ENCODE data around the gene SEC11A.
"Not testable (repeated sequence)": the region's sequence is repeated elsewhere in the genome, so short reads cannot be mapped to it uniquely, and the experiment has no call there.

The SEC11A gene

DNA sequence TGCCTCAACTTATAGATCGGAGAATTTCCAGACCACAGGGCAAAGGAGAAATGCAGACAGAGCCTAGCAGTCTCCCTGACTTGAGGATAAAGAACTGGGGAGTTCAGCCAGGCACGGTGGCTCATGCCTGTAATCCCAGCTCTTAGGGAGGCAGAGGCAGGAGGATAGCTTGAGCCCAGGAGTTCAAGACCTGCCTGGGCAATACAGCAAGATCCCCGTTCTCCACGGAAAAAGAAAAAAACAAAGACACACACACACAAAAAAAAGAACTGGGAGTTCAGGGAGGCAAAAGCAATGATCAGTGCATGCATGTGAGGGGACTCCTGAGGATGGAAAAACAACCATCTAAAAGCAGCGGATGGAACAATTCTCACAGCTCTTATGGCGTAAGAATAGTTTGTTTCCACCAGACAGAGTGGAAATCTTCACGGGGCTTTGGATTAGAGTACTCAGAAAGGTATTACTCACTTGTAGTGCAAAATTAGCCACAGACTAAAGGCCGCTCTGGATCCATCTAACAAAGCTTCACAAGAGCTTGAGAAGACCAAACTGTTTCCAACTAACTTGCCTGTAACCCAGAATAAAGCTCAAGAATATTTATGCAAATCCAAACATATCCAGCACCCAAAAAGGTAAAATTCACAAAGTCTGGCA, 16.3 kb downstream of the SEC11A start:
- Histone ChIP-seq H3K27me3 (ENCODE audit: control insufficient read depth, insufficient read depth, low read length) (no peaks in the 10 kb centered on the region), H3K9ac (ENCODE audit: low read depth, low read length) (no peak overlapping the region), H3K4me1 (ENCODE audit: control insufficient read depth, insufficient read depth, low read length) (no peaks in the 10 kb centered on the region), H3K36me3 (ENCODE audit: control insufficient read depth, insufficient read depth, low read length) (no peaks in the 10 kb centered on the region), H3K9me3 (ENCODE audit: control insufficient read depth, insufficient read depth, low read length) (no peaks in the 10 kb centered on the region), H3K4me3 (ENCODE audit: low read depth, low read length) (no peak overlapping the region)

DNA sequence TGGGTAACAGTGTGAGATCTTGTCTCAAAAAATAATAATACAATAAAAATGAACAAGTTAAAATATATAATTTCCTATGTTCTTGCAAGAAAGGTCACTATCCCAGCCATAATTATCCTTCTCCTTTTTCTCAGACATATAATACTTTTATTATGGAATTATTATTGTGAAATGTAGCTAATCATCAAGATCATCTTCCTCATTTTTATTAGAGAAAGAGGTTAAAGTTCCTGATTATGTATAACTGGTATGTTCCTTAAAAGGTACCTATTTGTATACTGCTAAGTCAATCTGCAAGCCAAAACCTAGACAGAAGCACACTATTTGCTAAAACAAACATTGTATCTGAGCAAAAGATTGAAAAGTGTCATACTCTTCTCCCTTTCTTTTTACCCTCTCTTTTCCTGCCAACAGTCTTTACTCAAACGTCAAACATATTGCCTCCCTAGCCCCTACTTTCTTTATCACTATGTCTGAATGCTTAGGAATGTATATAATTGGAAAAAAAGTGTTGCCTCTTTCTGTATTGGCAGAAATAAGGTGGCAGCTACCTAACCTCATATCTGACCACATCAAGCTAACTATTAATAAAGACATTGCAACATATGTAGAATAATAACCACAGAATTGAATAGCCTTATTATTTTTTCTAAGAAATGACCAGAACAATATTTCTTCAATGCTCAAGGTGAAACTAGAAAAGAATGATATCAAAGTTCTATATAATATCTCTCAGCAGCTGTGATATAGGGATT, 18.5 kb downstream of the SEC11A start:
- no peaks in the 10 kb centered on the region for H3K27me3 ChIP-seq (ENCODE audit: control insufficient read depth, insufficient read depth, low read length)
- no peaks in the 10 kb centered on the region for H3K4me1 ChIP-seq (ENCODE audit: control insufficient read depth, insufficient read depth, low read length)
- H3K9me3 ChIP-seq (ENCODE audit: control insufficient read depth, insufficient read depth, low read length): no peaks in the 10 kb centered on the region
- no peak overlapping the region for H3K9ac ChIP-seq (ENCODE audit: low read depth, low read length)
- H3K36me3 ChIP-seq (ENCODE audit: control insufficient read depth, insufficient read depth, low read length): no peaks in the 10 kb centered on the region
- H3K4me3 ChIP-seq (ENCODE audit: low read depth, low read length): no peak overlapping the region

DNA sequence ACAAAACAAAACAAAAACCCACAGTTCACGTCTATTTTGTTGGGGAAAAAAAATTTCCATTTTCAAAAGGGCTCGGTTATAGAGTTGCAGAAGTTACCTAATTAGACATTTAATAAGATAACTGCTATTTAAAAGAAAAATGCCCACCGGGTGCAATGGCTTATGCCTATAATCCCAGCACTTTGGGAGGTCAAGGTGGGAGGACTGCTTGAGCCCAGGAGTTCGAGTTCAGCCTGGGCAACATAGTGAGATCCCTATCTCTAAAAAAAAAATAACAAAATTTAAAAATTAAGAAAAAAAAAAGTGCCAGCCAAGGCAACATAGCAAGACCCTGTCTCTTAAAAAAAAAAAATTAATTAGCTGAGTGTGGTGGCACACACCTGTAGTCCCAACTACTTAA, 19.2 kb downstream of the SEC11A start:
- no peak overlapping the region for H3K9ac ChIP-seq (ENCODE audit: low read depth, low read length)
- no peaks in the 10 kb centered on the region for H3K4me1 ChIP-seq (ENCODE audit: control insufficient read depth, insufficient read depth, low read length)
- no peaks in the 10 kb centered on the region for H3K9me3 ChIP-seq (ENCODE audit: control insufficient read depth, insufficient read depth, low read length)
- no peaks in the 10 kb centered on the region for H3K27me3 ChIP-seq (ENCODE audit: control insufficient read depth, insufficient read depth, low read length)
- H3K36me3 ChIP-seq (ENCODE audit: control insufficient read depth, insufficient read depth, low read length): no peaks in the 10 kb centered on the region
- no peak overlapping the region for H3K4me3 ChIP-seq (ENCODE audit: low read depth, low read length)

DNA sequence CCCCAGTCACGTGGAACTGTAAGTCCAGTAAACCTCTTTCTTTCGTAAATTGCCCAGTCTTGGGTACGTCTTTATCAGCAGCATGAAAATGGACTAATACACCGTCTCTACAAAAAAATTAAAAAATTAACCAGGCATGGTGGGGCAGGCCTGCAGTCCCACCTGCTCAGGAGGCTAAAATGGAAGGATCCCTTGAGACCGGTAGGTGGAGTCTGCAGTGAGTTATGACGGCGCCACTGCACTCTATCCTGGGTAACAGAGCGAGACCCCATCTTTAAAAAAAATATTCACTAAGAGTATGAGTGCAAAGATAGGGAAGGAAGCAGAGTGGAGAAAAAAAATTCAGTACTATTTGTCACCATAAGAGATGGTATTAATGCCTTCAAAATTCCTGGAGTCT, 25.6 kb downstream of the SEC11A start:
- no peaks in the 10 kb centered on the region for H3K27me3 ChIP-seq (ENCODE audit: control insufficient read depth, insufficient read depth, low read length)
- no peak overlapping the region for H3K4me3 ChIP-seq (ENCODE audit: low read depth, low read length)
- no peak overlapping the region for H3K9ac ChIP-seq (ENCODE audit: low read depth, low read length)
- H3K9me3 ChIP-seq (ENCODE audit: control insufficient read depth, insufficient read depth, low read length): no peaks in the 10 kb centered on the region
- no peaks in the 10 kb centered on the region for H3K4me1 ChIP-seq (ENCODE audit: control insufficient read depth, insufficient read depth, low read length)
- peaks cover 7% of the 10 kb centered on the region for H3K36me3 ChIP-seq (ENCODE audit: control insufficient read depth, insufficient read depth, low read length)

DNA sequence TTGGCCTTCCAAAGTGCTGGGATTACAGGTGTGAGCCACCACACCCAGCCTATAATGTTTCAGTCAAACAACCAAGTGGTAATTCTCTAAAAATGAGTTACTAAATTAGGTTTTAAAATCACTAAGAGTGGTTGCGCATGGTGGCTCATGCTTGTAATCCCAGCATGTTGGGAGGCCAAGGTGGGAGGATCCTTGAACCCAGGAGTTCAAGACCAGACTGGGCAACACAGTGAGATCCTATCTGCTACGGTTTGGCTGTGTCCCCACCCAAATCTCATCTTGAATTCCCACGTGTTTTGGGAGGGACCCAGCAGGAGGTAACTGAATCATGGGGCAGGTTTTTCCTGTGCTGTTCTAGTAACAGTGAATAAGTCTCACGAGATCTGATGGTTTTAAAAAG, 26.1 kb downstream of the SEC11A start:
- Histone ChIP-seq H3K4me3 (ENCODE audit: low read depth, low read length) (no peak overlapping the region), H3K27me3 (ENCODE audit: control insufficient read depth, insufficient read depth, low read length) (no peaks in the 10 kb centered on the region), H3K9ac (ENCODE audit: low read depth, low read length) (no peak overlapping the region), H3K36me3 (ENCODE audit: control insufficient read depth, insufficient read depth, low read length) (peaks cover 7% of the 10 kb centered on the region), H3K4me1 (ENCODE audit: control insufficient read depth, insufficient read depth, low read length) (no peaks in the 10 kb centered on the region), H3K9me3 (ENCODE audit: control insufficient read depth, insufficient read depth, low read length) (no peaks in the 10 kb centered on the region)

DNA sequence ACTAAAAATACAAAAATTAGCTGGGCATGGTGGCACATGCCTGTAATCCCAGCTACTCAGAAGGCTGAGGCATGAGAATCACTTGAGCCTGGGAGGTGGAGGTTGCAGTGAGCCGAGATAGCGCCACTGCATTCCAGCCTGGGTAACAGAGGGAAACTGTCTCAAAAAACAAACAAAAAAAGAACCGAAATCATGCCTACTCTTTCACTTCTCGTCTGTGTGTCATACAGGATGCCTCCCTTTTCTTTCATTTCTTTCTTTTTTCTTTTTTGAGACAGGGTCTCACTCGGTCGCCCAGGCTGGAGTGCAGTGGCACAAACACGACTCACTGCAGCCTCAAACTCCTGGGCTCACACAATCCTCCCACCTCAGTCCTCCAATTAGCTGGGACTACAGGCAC, 29.5 kb downstream of the SEC11A start:
- H3K9me3 ChIP-seq (ENCODE audit: control insufficient read depth, insufficient read depth, low read length); H3K27me3 ChIP-seq (ENCODE audit: control insufficient read depth, insufficient read depth, low read length); H3K4me1 ChIP-seq (ENCODE audit: control insufficient read depth, insufficient read depth, low read length); H3K9ac ChIP-seq (ENCODE audit: low read depth, low read length); H3K4me3 ChIP-seq (ENCODE audit: low read depth, low read length); H3K36me3 ChIP-seq (ENCODE audit: control insufficient read depth, insufficient read depth, low read length): not testable (repeated sequence)

DNA sequence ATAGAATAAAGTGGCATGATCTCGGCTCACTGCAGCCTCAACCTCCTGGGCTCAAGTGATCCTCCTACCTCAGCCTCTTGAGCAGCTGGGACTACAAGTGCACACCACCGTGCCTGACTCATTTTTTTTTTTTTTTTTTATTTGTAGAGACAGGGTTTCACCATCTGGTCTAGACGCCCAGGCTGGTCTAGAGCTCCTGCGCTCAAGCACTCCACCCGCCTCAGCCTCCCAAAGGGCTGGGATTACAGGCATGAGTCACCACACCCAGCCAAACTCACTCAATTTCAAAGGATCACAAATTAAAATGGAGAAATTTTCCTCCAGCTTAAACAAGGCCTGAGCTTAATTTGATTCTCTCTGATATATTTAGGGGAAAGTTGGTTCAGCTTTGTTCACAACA, 30.6 kb downstream of the SEC11A start:
- no peaks in the 10 kb centered on the region for H3K9me3 ChIP-seq (ENCODE audit: control insufficient read depth, insufficient read depth, low read length)
- peaks cover 7% of the 10 kb centered on the region for H3K36me3 ChIP-seq (ENCODE audit: control insufficient read depth, insufficient read depth, low read length)
- H3K4me3 ChIP-seq (ENCODE audit: low read depth, low read length): no peak overlapping the region
- no peak overlapping the region for H3K9ac ChIP-seq (ENCODE audit: low read depth, low read length)
- no peaks in the 10 kb centered on the region for H3K27me3 ChIP-seq (ENCODE audit: control insufficient read depth, insufficient read depth, low read length)
- no peaks in the 10 kb centered on the region for H3K4me1 ChIP-seq (ENCODE audit: control insufficient read depth, insufficient read depth, low read length)

DNA sequence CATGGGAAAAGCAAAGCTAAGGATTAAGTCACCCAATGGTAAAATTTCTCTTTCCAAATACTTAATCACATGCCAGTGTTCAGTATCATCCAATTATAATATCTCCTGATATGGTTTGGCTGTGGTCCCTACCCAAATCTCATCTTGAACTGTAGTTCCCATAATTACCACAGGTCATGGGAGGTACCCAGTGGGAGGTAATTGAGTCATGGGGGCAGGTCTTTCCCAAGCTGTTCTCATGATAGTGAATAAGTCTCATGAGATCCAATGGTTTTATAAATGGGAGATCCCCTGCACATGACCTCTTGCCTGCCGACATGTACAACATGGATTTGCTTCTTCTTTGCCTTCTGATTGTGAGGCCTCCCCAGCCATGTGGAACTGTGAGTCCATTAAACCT, 31.8 kb downstream of the SEC11A start:
- Histone ChIP-seq H3K36me3 (ENCODE audit: control insufficient read depth, insufficient read depth, low read length) (peaks cover 5% of the 10 kb centered on the region), H3K9me3 (ENCODE audit: control insufficient read depth, insufficient read depth, low read length) (no peaks in the 10 kb centered on the region), H3K9ac (ENCODE audit: low read depth, low read length) (no peak overlapping the region), H3K4me3 (ENCODE audit: low read depth, low read length) (no peak overlapping the region), H3K4me1 (ENCODE audit: control insufficient read depth, insufficient read depth, low read length) (no peaks in the 10 kb centered on the region), H3K27me3 (ENCODE audit: control insufficient read depth, insufficient read depth, low read length) (no peaks in the 10 kb centered on the region)

DNA sequence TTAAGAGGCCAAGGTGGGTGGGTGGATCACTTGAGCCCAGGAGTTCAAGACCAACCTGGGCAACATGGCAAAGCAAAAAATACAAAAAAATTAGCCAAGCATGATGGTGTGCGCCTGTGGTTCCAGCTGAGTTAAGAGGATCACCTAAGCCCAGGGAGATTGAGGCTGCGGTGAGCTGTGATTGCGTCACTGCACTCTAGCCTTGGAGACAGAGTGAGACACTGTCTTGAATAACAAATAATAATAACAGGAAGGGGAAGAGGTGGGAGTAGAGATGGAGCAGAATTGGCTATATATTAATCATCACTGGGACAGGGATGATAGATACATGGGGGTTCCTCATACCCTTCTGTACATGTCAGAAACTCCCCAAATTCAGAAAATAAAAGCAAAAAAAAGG, 34.1 kb downstream of the SEC11A start:
- H3K9me3 ChIP-seq (ENCODE audit: control insufficient read depth, insufficient read depth, low read length): no peaks in the 10 kb centered on the region
- no peaks in the 10 kb centered on the region for H3K27me3 ChIP-seq (ENCODE audit: control insufficient read depth, insufficient read depth, low read length)
- no peak overlapping the region for H3K9ac ChIP-seq (ENCODE audit: low read depth, low read length)
- no peaks in the 10 kb centered on the region for H3K4me1 ChIP-seq (ENCODE audit: control insufficient read depth, insufficient read depth, low read length)
- no peak overlapping the region for H3K4me3 ChIP-seq (ENCODE audit: low read depth, low read length)
- H3K36me3 ChIP-seq (ENCODE audit: control insufficient read depth, insufficient read depth, low read length): peaks cover 6% of the 10 kb centered on the region

DNA sequence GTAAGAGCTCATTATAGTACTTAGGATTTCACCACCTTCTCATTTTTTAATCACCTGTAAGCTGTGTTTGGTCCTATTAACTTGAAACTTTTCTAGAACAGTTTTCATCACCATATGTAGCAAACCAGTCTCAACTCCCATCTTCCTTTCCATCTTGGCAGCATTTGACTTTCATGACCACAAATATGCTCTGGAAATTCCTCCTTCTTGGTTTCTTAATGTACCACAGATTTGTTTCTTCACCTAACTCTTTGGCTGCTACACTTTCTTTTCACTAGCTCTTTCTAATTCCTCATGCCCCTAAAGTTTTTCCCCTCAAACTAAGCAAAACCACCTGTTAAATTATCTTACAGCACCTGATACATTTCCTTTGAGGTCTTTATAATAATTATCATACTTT, 44.7 kb downstream of the SEC11A start:
- no peak overlapping the region for H3K9ac ChIP-seq (ENCODE audit: low read depth, low read length)
- H3K27me3 ChIP-seq (ENCODE audit: control insufficient read depth, insufficient read depth, low read length): no peaks in the 10 kb centered on the region
- no peaks in the 10 kb centered on the region for H3K9me3 ChIP-seq (ENCODE audit: control insufficient read depth, insufficient read depth, low read length)
- no peak overlapping the region for H3K4me3 ChIP-seq (ENCODE audit: low read depth, low read length)
- peaks cover 13% of the 10 kb centered on the region for H3K36me3 ChIP-seq (ENCODE audit: control insufficient read depth, insufficient read depth, low read length)
- H3K4me1 ChIP-seq (ENCODE audit: control insufficient read depth, insufficient read depth, low read length): no peaks in the 10 kb centered on the region

DNA sequence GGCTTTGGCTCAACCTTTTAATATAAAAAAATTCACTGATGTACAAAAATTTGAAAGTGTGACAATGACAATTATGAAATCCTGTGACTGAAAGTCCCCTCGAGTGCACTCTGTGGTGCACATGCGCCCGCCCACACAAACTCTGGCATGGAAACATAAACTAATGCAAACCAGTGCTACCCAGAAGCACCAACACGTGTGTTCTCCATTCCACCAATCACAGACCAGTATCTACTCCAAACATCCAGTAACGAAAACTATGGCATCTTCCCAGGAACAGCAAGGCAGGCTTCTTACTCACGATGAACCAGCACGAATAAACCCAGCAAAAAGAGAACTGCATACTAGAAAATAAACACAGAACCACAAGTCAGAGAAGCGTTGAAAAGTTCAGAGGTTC, 46.2 kb downstream of the SEC11A start:
- no peaks in the 10 kb centered on the region for H3K4me1 ChIP-seq (ENCODE audit: control insufficient read depth, insufficient read depth, low read length)
- H3K27me3 ChIP-seq (ENCODE audit: control insufficient read depth, insufficient read depth, low read length): no peaks in the 10 kb centered on the region
- H3K9me3 ChIP-seq (ENCODE audit: control insufficient read depth, insufficient read depth, low read length): no peaks in the 10 kb centered on the region
- peaks cover 13% of the 10 kb centered on the region for H3K36me3 ChIP-seq (ENCODE audit: control insufficient read depth, insufficient read depth, low read length)
- no peak overlapping the region for H3K9ac ChIP-seq (ENCODE audit: low read depth, low read length)
- no peak overlapping the region for H3K4me3 ChIP-seq (ENCODE audit: low read depth, low read length)

DNA sequence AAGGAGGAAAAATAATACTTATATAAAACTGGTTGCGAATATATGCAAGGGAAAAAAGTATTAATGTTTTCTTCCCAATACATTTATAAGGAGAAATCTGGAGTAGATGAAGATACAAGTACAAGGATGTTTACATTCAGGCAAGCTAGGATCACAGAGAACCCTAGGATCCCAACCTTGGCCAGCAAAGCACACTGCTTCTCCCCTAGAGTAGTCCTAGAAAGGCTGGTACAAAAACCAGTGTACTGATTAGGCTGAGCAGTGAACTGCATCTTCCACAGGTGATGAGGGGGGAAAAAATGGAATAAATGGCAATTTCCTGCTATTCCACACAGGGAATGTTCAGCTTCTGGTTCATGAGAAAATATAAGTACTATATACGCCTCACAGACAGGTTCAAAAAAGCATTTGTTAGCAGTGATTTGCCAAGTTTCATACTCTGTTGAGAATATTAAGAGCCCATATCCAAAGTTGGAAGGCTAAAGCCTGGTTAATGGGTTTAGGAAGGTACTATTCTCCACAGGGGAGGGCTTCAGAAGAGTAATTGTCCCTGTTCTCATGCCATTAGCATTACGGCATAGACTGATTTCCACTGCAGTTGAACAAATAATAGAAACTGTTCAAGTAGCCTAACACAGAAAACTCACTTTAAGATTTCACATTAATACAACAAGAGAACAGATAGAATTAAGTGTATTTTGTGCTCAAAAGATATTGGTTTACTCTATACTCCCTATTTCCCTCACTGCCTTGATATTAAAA, 47.5 kb downstream of the SEC11A start:
- Histone ChIP-seq H3K36me3 (ENCODE audit: control insufficient read depth, insufficient read depth, low read length) (peaks cover 12% of the 10 kb centered on the region), H3K9ac (ENCODE audit: low read depth, low read length) (no peak overlapping the region), H3K9me3 (ENCODE audit: control insufficient read depth, insufficient read depth, low read length) (no peaks in the 10 kb centered on the region), H3K27me3 (ENCODE audit: control insufficient read depth, insufficient read depth, low read length) (no peaks in the 10 kb centered on the region), H3K4me1 (ENCODE audit: control insufficient read depth, insufficient read depth, low read length) (no peaks in the 10 kb centered on the region), H3K4me3 (ENCODE audit: low read depth, low read length) (no peak overlapping the region)

Data from iPS-15b (cell line).